Smooth muscle cell of the brain vasculature (primary cell): Measurements from ENCODE around the gene DYNLL1.
A peak's percentile ranks its signal among the peaks of the same experiment; 100 is the strongest.
"Not testable (repeated sequence)": the region's sequence is repeated elsewhere in the genome, so short reads cannot be mapped to it uniquely, and the experiment has no call there.

Source experiments
- DNase-seq: peaks from one replicate; pipeline ENCODE4 v3.0.0-alpha.2; 2012; ENCODE audit warnings: low read depth, low spot score

The DYNLL1 gene

GRCh38 chr12:120495731-120496412, at the start of gene DYNLL1:
TSS of gene DYNLL1 (plus strand) at chr12:120496113. CDS start at chr12:120496422, 309 bp downstream.
- peak; percentile 90 for DNase-seq

- not testable (repeated sequence) for DNase-seq
These were observed 49.1 kb upstream of the DYNLL1 start for GRCh38 chr12:120446844-120447178.

GRCh38 chr12:120447992-120448391, 47.9 kb upstream of the DYNLL1 start:
- no peak for DNase-seq

- DNase-seq, result not testable (repeated sequence)
These were observed 43.4 kb upstream of the DYNLL1 start for GRCh38 chr12:120452524-120452923.

GRCh38 chr12:120453060-120453750, 42.7 kb upstream of the DYNLL1 start:
- DNase-seq, result no peak

GRCh38 chr12:120453977-120454376, 41.9 kb upstream of the DYNLL1 start:
- DNase-seq, result no peak

GRCh38 chr12:120455302-120455701, 40.6 kb upstream of the DYNLL1 start:
- DNase-seq, result no peak

GRCh38 chr12:120457133-120457532, 38.8 kb upstream of the DYNLL1 start:
- no peak for DNase-seq

GRCh38 chr12:120460157-120460556, 35.8 kb upstream of the DYNLL1 start:
- no peak for DNase-seq

- DNase-seq, result no peak
These were observed 33.7 kb upstream of the DYNLL1 start for GRCh38 chr12:120462099-120462640.

GRCh38 chr12:120463712-120464111, 32.2 kb upstream of the DYNLL1 start:
- no peak for DNase-seq

GRCh38 chr12:120465756-120466155, 30.2 kb upstream of the DYNLL1 start:
- DNase-seq, result no peak

- DNase-seq, result no peak
These were observed 29.2 kb upstream of the DYNLL1 start for GRCh38 chr12:120466560-120467315.

GRCh38 chr12:120467439-120467838, 28.5 kb upstream of the DYNLL1 start:
- DNase-seq, result no peak

GRCh38 chr12:120468325-120468820, 27.5 kb upstream of the DYNLL1 start:
- no peak for DNase-seq

- DNase-seq, result no peak
These were observed 27.0 kb upstream of the DYNLL1 start for GRCh38 chr12:120468821-120469449.

GRCh38 chr12:120469450-120470149, 26.3 kb upstream of the DYNLL1 start, which contains the start of gene SRSF9:
TSS of gene SRSF9 (minus strand) at chr12:120469748. CDS start at chr12:120469609, 139 bp downstream.
- peak; percentile 96 for DNase-seq

GRCh38 chr12:120470150-120470784, 25.6 kb upstream of the DYNLL1 start:
- DNase-seq, result no peak

GRCh38 chr12:120472521-120472920, 23.4 kb upstream of the DYNLL1 start:
- no peak for DNase-seq
